Body of pancreas (tissue), 4 donors: ENCODE results near the gene ORC4. TPM values are rescaled to one million over a fixed set of nuclear protein-coding genes. Genes with fewer than 3 reads are reported as not detected.

Source experiments
- ATAC-seq: fragments of 150-250 bp; one replicate; pipeline ENCODE4 v1.9.1; 2016
- DNase-seq, 4 donors: peaks; one replicate each; pipeline ENCODE4 v3.0.0-alpha.2; 2019
- H3K27ac ChIP-seq, 4 donors: fragments of 200-600 bp; sonication (generic); 1 replicate in 3 of 4; 2 replicates in 1 of 4; pipeline versions ENCODE4 v1.5.1 to v1.6.1; 2016 to 2019; ENCODE audit warnings: mild to moderate bottlenecking in 1 of 4, mixed read lengths in 1 of 4, moderate library complexity in 1 of 4
- H3K27me3 ChIP-seq, 2 donors: fragments of 200-600 bp; sonication (generic); one replicate each; pipeline ENCODE4 v1.6.0; 2016; ENCODE audit warnings: mild to moderate bottlenecking in 1 of 2
- H3K36me3 ChIP-seq, 2 donors: fragments of 200-600 bp; sonication (generic); replicated peaks in 1 of 2; 2 replicates each; pipeline ENCODE4 v1.5.1; 2016; ENCODE audit warnings: low read depth in 2 of 2; ENCODE audit not compliant: insufficient read depth in 1 of 2
- H3K4me1 ChIP-seq: fragments of 200-600 bp; sonication (generic); one replicate; pipeline ENCODE4 v1.6.0; 2016
- H3K4me3 ChIP-seq, 2 donors: fragments of 200-600 bp; sonication (generic); 1 replicate in 1 of 2; 2 replicates in 1 of 2; pipeline ENCODE4 v1.5.1; 2016 to 2019
- H3K9me3 ChIP-seq, 3 donors: fragments of 200-600 bp; sonication (generic); 1 replicate in 2 of 3; 2 replicates in 1 of 3; pipeline ENCODE4 v1.5.1; 2016
- CTCF ChIP-seq, 7 experiments: fragments of 450-650 bp in 4 of 7; fragments of 200-600 bp in 3 of 7; sonication (generic) in 3 of 7; IDR thresholded peaks; one replicate each; pipeline ENCODE4 v1.5.1; 2016 to 2019; ENCODE audit warnings: antibody characterized with exemption in 7 of 7
- POLR2A ChIP-seq, 3 donors: fragments of 450-650 bp; IDR thresholded peaks; one replicate each; pipeline ENCODE4 v1.6.1; 2016; ENCODE audit warnings: antibody characterized with exemption in 3 of 3, mild to moderate bottlenecking in 2 of 3
- WGBS, 2 donors: methylation state at CpG; one replicate each; pipeline ENCODE4 v1.1.5; 2017; 5-methylcytosine and 5-hydroxymethylcytosine counted together
- intact Hi-C: fragments of 100-400 bp; cut with DNase I; formaldehyde crosslinking; loops from one replicate; pipeline ENCODE4 v1.15.1; 2023
- total RNA-seq, 2 donors: library from RNA; depleted of rRNA; stranded (reverse); fragments of >200 nt; gene quantifications; one replicate each; pipeline ENCODE4 v1.1.0, GENCODE V29; 2016

Gene ORC4
- total RNA-seq, 2 donors from 2014 or later, result 10.9 to 20.0 TPM

GRCh38 chr2:147952118-147952517, 68.4 kb downstream of the ORC4 start:
- Histone ChIP-seq H3K4me1 (no peaks in the 10 kb centered on the region), H3K27ac (no peak overlapping the region), H3K27me3 (no peaks in the 10 kb centered on the region), H3K4me3 (no peak overlapping the region), H3K9me3 (no peaks in the 10 kb centered on the region), H3K36me3 (peaks cover 8 to 10% of the 10 kb centered on the region in 2 donors)
- no peak for TF ChIP-seq POLR2A (IDR thresholded peaks at IDR 0.05)
- TF ChIP-seq CTCF (IDR thresholded peaks at IDR 0.05), result no peak
- no peak for ATAC-seq
- intact Hi-C loops, result no loop called here
- DNase-seq, result no peak

- TF ChIP-seq POLR2A (IDR thresholded peaks at IDR 0.05), result no peak
- no peak for TF ChIP-seq CTCF (IDR thresholded peaks at IDR 0.05)
Observed at GRCh38 chr2:147945660-147946059, 74.9 kb downstream of the ORC4 start.

GRCh38 chr2:147939313-147939712, 81.2 kb downstream of the ORC4 start:
- Histone ChIP-seq H3K4me1 (peaks cover 4% of the 10 kb centered on the region), H3K4me3 (no peak overlapping the region), H3K27me3 (no peaks in the 10 kb centered on the region), H3K27ac (no peak overlapping the region), H3K9me3 (no peaks in the 10 kb centered on the region), H3K36me3 (peaks cover 7 to 8% of the 10 kb centered on the region in 2 donors)
- no peak for DNase-seq
- intact Hi-C loops, result loop anchor here (5.0 kb wide), 1 partner anchor 1048 kb away; no protein-coding TSS in a partner anchor
- ATAC-seq, result no peak
- no peak for TF ChIP-seq POLR2A (IDR thresholded peaks at IDR 0.05)
- no peak for TF ChIP-seq CTCF (IDR thresholded peaks at IDR 0.05)
- WGBS, 2 donors, result 82 to 84% methylated on average over 1 of the region's 1 CpG

More at GRCh38 chr2:147945660-147946059, 74.9 kb downstream of the ORC4 start:
- Histone ChIP-seq H3K9me3 (no peaks in the 10 kb centered on the region), H3K27ac (no peak overlapping the region), H3K27me3 (no peaks in the 10 kb centered on the region), H3K4me1 (no peaks in the 10 kb centered on the region), H3K4me3 (no peak overlapping the region), H3K36me3 (peaks cover 2 to 7% of the 10 kb centered on the region in 2 donors)
- intact Hi-C loops, result no loop called here
- WGBS, 2 donors, result 52 to 64% methylated on average over 1 of the region's 1 CpG
- DNase-seq (no peak), ATAC-seq (no peak)

- peaks cover 4% of the 10 kb centered on the region for H3K4me1 ChIP-seq
- no peak for DNase-seq
- H3K36me3 ChIP-seq, result peaks cover under 1 to 8% of the 10 kb centered on the region in 2 donors
- no peak overlapping the region for H3K4me3 ChIP-seq
- TF ChIP-seq POLR2A (IDR thresholded peaks at IDR 0.05), result no peak
- TF ChIP-seq CTCF (IDR thresholded peaks at IDR 0.05), result peak; percentile 42 to 90 (median 76)
- intact Hi-C loops, result loop anchor here (5.0 kb wide), 1 partner anchor 1049 kb away; no protein-coding TSS in a partner anchor
- no peaks in the 10 kb centered on the region for H3K27me3 ChIP-seq
- no peak overlapping the region for H3K27ac ChIP-seq
- H3K9me3 ChIP-seq, result no peaks in the 10 kb centered on the region
- 34 to 37% methylated on average over 3 of the region's 3 CpGs for WGBS, 2 donors
- ATAC-seq, result peak; percentile 75
Observed at GRCh38 chr2:147937744-147938349, 82.7 kb downstream of the ORC4 start.
